HEK293 (cell line): ENCODE results near the gene COX19.

Experiments
- CTCF ChIP-seq: fragments of 450-650 bp; formaldehyde crosslinking; IDR thresholded peaks from 2 replicates; pipeline ENCODE4 v1.5.1; 2016; ENCODE audit warnings: missing biosample characterization, missing genetic modification characterization
- MEIS1 ChIP-seq: sonication (generic); formaldehyde crosslinking; IDR thresholded peaks from 2 replicates; pipeline ENCODE4 v1.8.1; 2022; ENCODE audit warnings: missing genetic modification reagents, mild to moderate bottlenecking, borderline replicate concordance
- SP2 ChIP-seq: fragments of 450-650 bp; formaldehyde crosslinking; IDR thresholded peaks from 2 replicates; pipeline ENCODE4 v1.5.1; 2016; ENCODE audit warnings: missing biosample characterization, missing genetic modification characterization
- TSHZ1 ChIP-seq: fragments of 450-650 bp; formaldehyde crosslinking; IDR thresholded peaks from 2 replicates; pipeline ENCODE4 v1.5.1; 2016; ENCODE audit warnings: missing biosample characterization, missing genetic modification characterization, borderline replicate concordance
- ZFP37 ChIP-seq: fragments of 450-650 bp; formaldehyde crosslinking; IDR thresholded peaks from 2 replicates; pipeline ENCODE4 v1.5.1; 2016; ENCODE audit warnings: missing biosample characterization, missing genetic modification characterization
- ZNF121 ChIP-seq: fragments of 450-650 bp; formaldehyde crosslinking; IDR thresholded peaks from 2 replicates; pipeline ENCODE4 v1.5.1; 2016; ENCODE audit warnings: missing biosample characterization, missing genetic modification characterization
- ZNF274 ChIP-seq, 2 experiments: fragments of 200-500 bp in 1 of 2; fragments of 450-650 bp in 1 of 2; sonication (Bioruptor generic) in 1 of 2; formaldehyde crosslinking in 1 of 2; IDR thresholded peaks; 2 replicates each; pipeline versions ENCODE4 v1.5.1 to v1.6.1; 2014 to 2016; ENCODE audit warnings: borderline replicate concordance in 1 of 2, inconsistent platforms in 1 of 2, low read length in 1 of 2, missing biosample characterization in 1 of 2, missing genetic modification characterization in 1 of 2
- ZNF350 ChIP-seq: fragments of 450-650 bp; formaldehyde crosslinking; IDR thresholded peaks from 2 replicates; pipeline ENCODE4 v1.5.0; 2017; ENCODE audit warnings: missing biosample characterization, mild to moderate bottlenecking, missing genetic modification characterization
- TF ChIP-seq, protein P1 (sequence below): fragments of 450-650 bp; formaldehyde crosslinking; IDR thresholded peaks from 2 replicates; pipeline ENCODE4 v1.5.1; 2016; ENCODE audit warnings: missing biosample characterization, missing genetic modification characterization

- TF ChIP-seq CTCF (tag by site-specific recombination) (no peak), ZNF121 (no peak), TSHZ1 (no peak), ZFP37 (no peak), MEIS1 (no peak), ZNF274 (IDR thresholded peaks at IDR 0.05; ENCODE audit: low read length) (no peak), ZNF274 (tag by site-specific recombination; IDR thresholded peaks at IDR 0.05; ENCODE audit: borderline replicate concordance) (no peak), SP2 (no peak), ZNF350 (no peak)
- TF ChIP-seq, protein P1, sequence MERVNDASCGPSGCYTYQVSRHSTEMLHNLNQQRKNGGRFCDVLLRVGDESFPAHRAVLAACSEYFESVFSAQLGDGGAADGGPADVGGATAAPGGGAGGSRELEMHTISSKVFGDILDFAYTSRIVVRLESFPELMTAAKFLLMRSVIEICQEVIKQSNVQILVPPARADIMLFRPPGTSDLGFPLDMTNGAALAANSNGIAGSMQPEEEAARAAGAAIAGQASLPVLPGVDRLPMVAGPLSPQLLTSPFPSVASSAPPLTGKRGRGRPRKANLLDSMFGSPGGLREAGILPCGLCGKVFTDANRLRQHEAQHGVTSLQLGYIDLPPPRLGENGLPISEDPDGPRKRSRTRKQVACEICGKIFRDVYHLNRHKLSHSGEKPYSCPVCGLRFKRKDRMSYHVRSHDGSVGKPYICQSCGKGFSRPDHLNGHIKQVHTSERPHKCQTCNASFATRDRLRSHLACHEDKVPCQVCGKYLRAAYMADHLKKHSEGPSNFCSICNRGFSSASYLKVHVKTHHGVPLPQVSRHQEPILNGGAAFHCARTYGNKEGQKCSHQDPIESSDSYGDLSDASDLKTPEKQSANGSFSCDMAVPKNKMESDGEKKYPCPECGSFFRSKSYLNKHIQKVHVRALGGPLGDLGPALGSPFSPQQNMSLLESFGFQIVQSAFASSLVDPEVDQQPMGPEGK (tag by site-specific recombination), result no peak
Observed at GRCh38 chr7:935164-935873, 40.0 kb downstream of the COX19 start.
